ENCODE data around the gene XCL2. TPM values are rescaled to one million over a fixed set of nuclear protein-coding genes. Genes with fewer than 3 reads are reported as not detected.

The XCL2 gene
- total RNA-seq, 3 donors from 2014 or later, result 0.58 to 3.3 (median 1.3) TPM

- Histone ChIP-seq H3K36me3 (ENCODE audit: low read depth) (no peaks in the 10 kb centered on the region), H3K4me3 (no peak overlapping the region), H3K9me3 (no peaks in the 10 kb centered on the region), H3K4me1 (ENCODE audit: low read depth) (no peaks in the 10 kb centered on the region)
- no peak for TF ChIP-seq CTCF (IDR thresholded peaks at IDR 0.05)
- intact Hi-C loops (cut with DNase I, micrococcal nuclease), result no loop called here
- no peak for DNase-seq
- no peak for ATAC-seq
Observed at GRCh38 chr1:168506204-168506819, 37.5 kb downstream of the XCL2 start.

- no peak for ATAC-seq
- intact Hi-C loops (cut with DNase I, micrococcal nuclease), result no loop called here
Observed at GRCh38 chr1:168505006-168505405, 38.8 kb downstream of the XCL2 start.

GRCh38 chr1:168504064-168504837 lies 39.5 kb downstream of the XCL2 start:
- TF ChIP-seq CTCF (IDR thresholded peaks at IDR 0.05), result no peak
- peak in 1 of 3 donors; percentile 44 for DNase-seq
- H3K36me3 ChIP-seq (ENCODE audit: low read depth), result no peaks in the 10 kb centered on the region
- H3K4me3 ChIP-seq, result no peak overlapping the region
- H3K4me1 ChIP-seq (ENCODE audit: low read depth), result peaks cover 3% of the 10 kb centered on the region
- H3K9me3 ChIP-seq, result no peaks in the 10 kb centered on the region
- peak; percentile 58 for ATAC-seq
- intact Hi-C loops (cut with DNase I, micrococcal nuclease), result no loop called here

More at GRCh38 chr1:168505006-168505405, 38.8 kb downstream of the XCL2 start:
- Histone ChIP-seq H3K4me1 (ENCODE audit: low read depth) (no peaks in the 10 kb centered on the region), H3K9me3 (no peaks in the 10 kb centered on the region), H3K36me3 (ENCODE audit: low read depth) (no peaks in the 10 kb centered on the region), H3K4me3 (no peak overlapping the region)
- TF ChIP-seq CTCF (IDR thresholded peaks at IDR 0.05), result no peak
- DNase-seq, result no peak

GRCh38 chr1:168499688-168500049 lies 44.1 kb downstream of the XCL2 start:
- no peak overlapping the region for H3K4me3 ChIP-seq
- no peak for DNase-seq
- no peaks in the 10 kb centered on the region for H3K36me3 ChIP-seq (ENCODE audit: low read depth)
- H3K9me3 ChIP-seq, result no peaks in the 10 kb centered on the region
- TF ChIP-seq CTCF (IDR thresholded peaks at IDR 0.05), result no peak
- H3K4me1 ChIP-seq (ENCODE audit: low read depth), result peaks cover 23% of the 10 kb centered on the region
- peak; percentile 73 for ATAC-seq
- intact Hi-C loops (cut with DNase I, micrococcal nuclease), result no loop called here

GRCh38 chr1:168498956-168499687 lies 44.7 kb downstream of the XCL2 start:
- DNase-seq, result no peak
- Histone ChIP-seq H3K4me1 (ENCODE audit: low read depth) (peaks cover 23% of the 10 kb centered on the region), H3K9me3 (no peaks in the 10 kb centered on the region), H3K36me3 (ENCODE audit: low read depth) (no peaks in the 10 kb centered on the region), H3K4me3 (no peak overlapping the region)
- no peak for TF ChIP-seq CTCF (IDR thresholded peaks at IDR 0.05)
- no peak for ATAC-seq
- intact Hi-C loops (cut with DNase I, micrococcal nuclease), result no loop called here
